Kidney capillary endothelial cell (primary cell): ENCODE results near the gene CCDC91.

ENCODE experiments used
- DNase-seq: peaks from one replicate; pipeline ENCODE4 v3.0.0-alpha.2; 2018; ENCODE audit warnings: low spot score

CCDC91 gene

GRCh38 chr12:28583701-28584261 is 393.5 kb downstream of the CCDC91 start:
- DNase-seq, result no peak

GRCh38 chr12:28585146-28585545 is 394.9 kb downstream of the CCDC91 start:
- no peak for DNase-seq

- no peak for DNase-seq
Observed at GRCh38 chr12:28586481-28586880, 396.2 kb downstream of the CCDC91 start.

GRCh38 chr12:28591831-28592230 is 401.6 kb downstream of the CCDC91 start:
- no peak for DNase-seq
